ENCODE data around the gene TRPC1.
A peak's percentile ranks its signal among the peaks of the same experiment; 100 is the strongest.

The TRPC1 gene

GRCh38 chr3:142846779-142847577 lies 123.1 kb downstream of the TRPC1 start:
- no peak for TF ChIP-seq CTCF (IDR thresholded peaks at IDR 0.05)

- no peak for TF ChIP-seq CTCF (IDR thresholded peaks at IDR 0.05)
Measured at GRCh38 chr3:142849148-142849547, 125.3 kb downstream of the TRPC1 start.

GRCh38 chr3:142850395-142851023 lies 126.7 kb downstream of the TRPC1 start:
- TF ChIP-seq CTCF (IDR thresholded peaks at IDR 0.05): no peak

GRCh38 chr3:142852009-142852408 lies 128.2 kb downstream of the TRPC1 start:
- TF ChIP-seq CTCF (IDR thresholded peaks at IDR 0.05): no peak

- TF ChIP-seq CTCF (IDR thresholded peaks at IDR 0.05): no peak
Measured at GRCh38 chr3:142853270-142854168, 129.7 kb downstream of the TRPC1 start.

GRCh38 chr3:142857056-142857455 lies 133.2 kb downstream of the TRPC1 start:
- TF ChIP-seq CTCF (IDR thresholded peaks at IDR 0.05): peak; percentile 71

Measured in LNCAP (cell line).